Ovary (tissue), 3 donors: ENCODE results near the gene HOXA6.

Experiments
- CTCF ChIP-seq, 3 donors: fragments of 450-650 bp in 2 of 3; fragments of 200-600 bp in 1 of 3; IDR thresholded peaks; one replicate each; pipeline versions ENCODE4 v1.5.1 to v1.8.0; 2016 to 2022; ENCODE audit warnings: antibody characterized with exemption in 3 of 3, mild to moderate bottlenecking in 1 of 3
- EP300 ChIP-seq: sonication (generic); formaldehyde crosslinking; IDR thresholded peaks from one replicate; pipeline ENCODE4 v1.6.1; 2017; ENCODE audit warnings: antibody characterized with exemption
- donor health status: DM: no; HTN: no; CAD: no.

GRCh38 chr7:27191833-27192545 is 44.4 kb upstream of the HOXA6 start:
- TF ChIP-seq CTCF (IDR thresholded peaks at IDR 0.05) (no peak), EP300 (no peak)
